C4-2B (cell line): ENCODE measurements around the gene RBBP9.

Experiments
- H3K27ac ChIP-seq: fragments of 450-650 bp; 2 replicates; pipeline ENCODE4 v1.5.1; 2017
- CTCF ChIP-seq: fragments of 450-650 bp; conservative IDR thresholded peaks from 2 replicates; pipeline ENCODE4 v1.5.1; 2017; ENCODE audit warnings: mild to moderate bottlenecking
- ZFX ChIP-seq: fragments of 450-650 bp; IDR thresholded peaks from 2 replicates; pipeline ENCODE4 v1.6.1; 2017

Gene RBBP9

GRCh38 chr20:18497603-18498002, 578 bp upstream of the RBBP9 start:
- TF ChIP-seq CTCF (no peak), ZFX (no peak)
- H3K27ac ChIP-seq: no peak overlapping the region

- no peak for TF ChIP-seq ZFX
- TF ChIP-seq CTCF: no peak
- H3K27ac ChIP-seq: no peak overlapping the region
Observed at GRCh38 chr20:18496042-18496441, 983 bp downstream of the RBBP9 start.

GRCh38 chr20:18488301-18488700, 8.7 kb downstream of the RBBP9 start:
- no peak overlapping the region for H3K27ac ChIP-seq
- TF ChIP-seq CTCF (no peak), ZFX (no peak)

- no peak overlapping the region for H3K27ac ChIP-seq
- TF ChIP-seq CTCF (no peak), ZFX (no peak)
Observed at GRCh38 chr20:18481596-18481995, 15.4 kb downstream of the RBBP9 start.

- no peak overlapping the region for H3K27ac ChIP-seq
- TF ChIP-seq CTCF (no peak), ZFX (no peak)
Observed at GRCh38 chr20:18477821-18478220, 19.2 kb downstream of the RBBP9 start.

GRCh38 chr20:18477218-18477617, 19.8 kb downstream of the RBBP9 start:
- no peak overlapping the region for H3K27ac ChIP-seq
- TF ChIP-seq CTCF (no peak), ZFX (no peak)

GRCh38 chr20:18466894-18467730, 29.9 kb downstream of the RBBP9 start, which contains the start of the genes DZANK1 and POLR3F:
Gene DZANK1, minus strand, starts transcription at chr20:18467030. Its CDS starts 1,672 bp downstream, at chr20:18465358.
Gene POLR3F, plus strand, starts transcription at chr20:18467390. Its CDS starts 117 bp downstream, at chr20:18467507.
- H3K27ac ChIP-seq: peak within 1 kb of the TSS; percentile 87
- TF ChIP-seq ZFX: peak; percentile 35; the same call in 1 of the 2 replicates
- no peak for TF ChIP-seq CTCF
